ENCODE measurements around the gene APC. TPM values are rescaled to one million over a fixed set of nuclear protein-coding genes. Genes with fewer than 3 reads are reported as not detected.
"Not testable (repeated sequence)": the region's sequence is repeated elsewhere in the genome, so short reads cannot be mapped to it uniquely, and the experiment has no call there.

The APC gene
- total RNA-seq, 1 donor from 2014 or later: 53.9 TPM

DNA sequence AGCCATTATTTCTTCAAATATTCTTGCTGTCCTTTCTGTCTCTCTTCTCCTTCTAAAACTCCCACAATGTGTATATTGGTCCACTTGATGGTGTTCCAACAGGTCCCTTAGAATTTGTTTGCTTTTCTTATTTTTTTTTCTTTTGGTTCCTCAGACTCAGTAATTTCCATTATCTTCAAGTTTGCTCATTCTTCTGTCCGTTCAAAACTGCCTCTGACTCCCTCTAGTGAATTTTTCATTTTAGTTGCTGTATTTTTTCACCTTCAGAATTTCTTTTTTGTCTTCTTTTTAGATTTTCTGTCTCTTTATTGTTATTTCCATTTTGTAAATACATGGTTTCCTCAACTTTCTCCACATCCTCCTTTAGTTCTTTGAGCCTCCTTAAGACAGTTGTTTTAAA is 117.0 kb downstream of the APC start:
- peaks cover 1% of the 10 kb centered on the region for H3K4me1 Mint-ChIP-seq (ENCODE audit: low read depth, unreplicated experiment)
- H3K9me3 Mint-ChIP-seq (ENCODE audit: unreplicated experiment): peaks cover 3% of the 10 kb centered on the region
- no peak for DNase-seq (ENCODE audit: low read depth)
- no peak overlapping the region for H3K27ac Mint-ChIP-seq (ENCODE audit: unreplicated experiment)
- Histone ChIP-seq H4K20me1 (ENCODE audit: insufficient read depth, low read length) (no peaks in the 10 kb centered on the region), H3K9me3 (ENCODE audit: insufficient read depth, low read depth, low read length) (no peaks in the 10 kb centered on the region), H3K79me2 (ENCODE audit: insufficient read depth, low read length) (no peaks in the 10 kb centered on the region), H3K27me3 (ENCODE audit: insufficient read depth, low read length) (peaks cover 2% of the 10 kb centered on the region), H3K27ac (ENCODE audit: low read depth, low read length) (no peak overlapping the region), H3K4me2 (ENCODE audit: low read length) (no peak overlapping the region), H2AFZ (ENCODE audit: low read depth, low read length) (no peak overlapping the region), H3K36me3 (ENCODE audit: insufficient read depth, low read length) (no peaks in the 10 kb centered on the region), H3K9ac (ENCODE audit: low read length) (no peak overlapping the region), H3K4me3 (ENCODE audit: insufficient read depth, low read depth, low read length) (no peak overlapping the region), H3K4me1 (ENCODE audit: insufficient read depth, low read length) (no peaks in the 10 kb centered on the region)
- H3K4me3 Mint-ChIP-seq (ENCODE audit: unreplicated experiment): no peak overlapping the region
- FAIRE-seq: peak; percentile 56
- no peaks in the 10 kb centered on the region for H3K27me3 Mint-ChIP-seq (ENCODE audit: low read depth, unreplicated experiment)
- TF ChIP-seq EZH2 (IDR thresholded peaks at IDR 0.05; ENCODE audit: insufficient read depth, low read length): no peak
- TF ChIP-seq, protein P1, sequence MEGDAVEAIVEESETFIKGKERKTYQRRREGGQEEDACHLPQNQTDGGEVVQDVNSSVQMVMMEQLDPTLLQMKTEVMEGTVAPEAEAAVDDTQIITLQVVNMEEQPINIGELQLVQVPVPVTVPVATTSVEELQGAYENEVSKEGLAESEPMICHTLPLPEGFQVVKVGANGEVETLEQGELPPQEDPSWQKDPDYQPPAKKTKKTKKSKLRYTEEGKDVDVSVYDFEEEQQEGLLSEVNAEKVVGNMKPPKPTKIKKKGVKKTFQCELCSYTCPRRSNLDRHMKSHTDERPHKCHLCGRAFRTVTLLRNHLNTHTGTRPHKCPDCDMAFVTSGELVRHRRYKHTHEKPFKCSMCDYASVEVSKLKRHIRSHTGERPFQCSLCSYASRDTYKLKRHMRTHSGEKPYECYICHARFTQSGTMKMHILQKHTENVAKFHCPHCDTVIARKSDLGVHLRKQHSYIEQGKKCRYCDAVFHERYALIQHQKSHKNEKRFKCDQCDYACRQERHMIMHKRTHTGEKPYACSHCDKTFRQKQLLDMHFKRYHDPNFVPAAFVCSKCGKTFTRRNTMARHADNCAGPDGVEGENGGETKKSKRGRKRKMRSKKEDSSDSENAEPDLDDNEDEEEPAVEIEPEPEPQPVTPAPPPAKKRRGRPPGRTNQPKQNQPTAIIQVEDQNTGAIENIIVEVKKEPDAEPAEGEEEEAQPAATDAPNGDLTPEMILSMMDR (IDR thresholded peaks at IDR 0.05; ENCODE audit: insufficient read depth, low read depth, low read length): no peak
- no peaks in the 10 kb centered on the region for H3K36me3 Mint-ChIP-seq (ENCODE audit: low read depth, unreplicated experiment)

DNA sequence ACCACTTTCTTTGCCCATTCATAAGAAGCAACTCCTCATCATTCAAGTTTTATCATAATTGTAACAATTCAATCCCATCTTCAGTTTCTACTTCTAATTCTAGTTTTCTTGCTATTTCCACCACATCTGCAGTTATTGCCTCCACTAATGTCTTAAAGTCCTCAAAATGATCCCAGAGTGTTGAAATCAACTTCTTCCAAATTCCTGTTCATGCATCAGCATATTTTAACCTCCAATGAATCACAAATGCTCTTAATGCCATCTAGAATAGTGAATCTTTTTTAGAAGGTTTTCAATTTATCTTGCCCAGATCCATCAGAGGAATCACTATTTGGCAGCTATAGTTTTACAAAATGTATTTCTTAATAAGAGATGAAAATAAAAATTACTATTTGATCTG is 120.2 kb downstream of the APC start:
- Histone ChIP-seq H3K9ac (ENCODE audit: low read length) (no peak overlapping the region), H3K36me3 (ENCODE audit: insufficient read depth, low read length) (no peaks in the 10 kb centered on the region), H3K4me2 (ENCODE audit: low read length) (no peak overlapping the region), H3K27me3 (ENCODE audit: insufficient read depth, low read length) (peaks cover 2% of the 10 kb centered on the region), H3K4me3 (ENCODE audit: insufficient read depth, low read depth, low read length) (no peak overlapping the region), H2AFZ (ENCODE audit: low read depth, low read length) (no peak overlapping the region), H3K27ac (ENCODE audit: low read depth, low read length) (no peak overlapping the region), H3K4me1 (ENCODE audit: insufficient read depth, low read length) (peaks cover 14% of the 10 kb centered on the region), H3K9me3 (ENCODE audit: insufficient read depth, low read depth, low read length) (no peaks in the 10 kb centered on the region), H3K79me2 (ENCODE audit: insufficient read depth, low read length) (peaks cover 18% of the 10 kb centered on the region), H4K20me1 (ENCODE audit: insufficient read depth, low read length) (peaks cover 10% of the 10 kb centered on the region)
- Mint-ChIP-seq H3K4me1 (ENCODE audit: low read depth, unreplicated experiment) (peaks cover 7% of the 10 kb centered on the region), H3K36me3 (ENCODE audit: low read depth, unreplicated experiment) (peaks cover 2% of the 10 kb centered on the region), H3K9me3 (ENCODE audit: unreplicated experiment) (peaks cover 6% of the 10 kb centered on the region), H3K4me3 (ENCODE audit: unreplicated experiment) (no peak overlapping the region), H3K27ac (ENCODE audit: unreplicated experiment) (no peak overlapping the region), H3K27me3 (ENCODE audit: low read depth, unreplicated experiment) (no peaks in the 10 kb centered on the region)
- no peak for TF ChIP-seq EZH2 (IDR thresholded peaks at IDR 0.05; ENCODE audit: insufficient read depth, low read length)
- TF ChIP-seq, protein P1 (IDR thresholded peaks at IDR 0.05; ENCODE audit: insufficient read depth, low read depth, low read length): no peak
- no peak for FAIRE-seq
- no peak for DNase-seq (ENCODE audit: low read depth)

DNA sequence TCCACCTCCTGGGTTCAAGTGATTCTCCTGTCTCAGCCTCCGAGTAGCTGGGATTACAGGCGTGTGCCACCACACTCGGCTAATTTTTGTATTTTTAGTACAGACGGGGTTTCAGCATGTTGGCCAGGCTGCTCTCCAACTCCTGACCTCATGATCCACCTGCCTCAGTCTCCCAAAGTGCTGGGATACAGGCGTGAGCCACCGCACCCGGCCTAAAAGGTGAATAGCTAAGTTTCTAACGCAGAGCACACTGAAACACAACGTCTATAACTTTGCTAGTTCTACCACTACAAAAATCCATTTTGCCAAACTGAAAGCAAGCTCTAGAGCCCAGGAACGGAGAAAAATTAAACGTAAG is 122.9 kb downstream of the APC start:
- Mint-ChIP-seq H3K4me3 (ENCODE audit: unreplicated experiment) (peak overlapping the region; percentile 98), H3K4me1 (ENCODE audit: low read depth, unreplicated experiment) (peaks cover 21% of the 10 kb centered on the region), H3K27ac (ENCODE audit: unreplicated experiment) (peak overlapping the region; percentile 98)
- peak overlapping the region; percentile 92 for H3K4me3 ChIP-seq (ENCODE audit: insufficient read depth, low read depth, low read length)
- not testable (repeated sequence) for H3K36me3 ChIP-seq (ENCODE audit: insufficient read depth, low read length); FAIRE-seq; H3K27me3 ChIP-seq (ENCODE audit: insufficient read depth, low read length); H3K36me3 Mint-ChIP-seq (ENCODE audit: low read depth, unreplicated experiment); H3K9me3 ChIP-seq (ENCODE audit: insufficient read depth, low read depth, low read length); DNase-seq (ENCODE audit: low read depth); H3K9me3 Mint-ChIP-seq (ENCODE audit: unreplicated experiment); H3K27me3 Mint-ChIP-seq (ENCODE audit: low read depth, unreplicated experiment)
- H3K9ac ChIP-seq (ENCODE audit: low read length): peak overlapping the region; percentile 98
- peak overlapping the region; percentile 86 for H2AFZ ChIP-seq (ENCODE audit: low read depth, low read length)
- H4K20me1 ChIP-seq (ENCODE audit: insufficient read depth, low read length): peaks cover 34% of the 10 kb centered on the region
- H3K4me1 ChIP-seq (ENCODE audit: insufficient read depth, low read length): peaks cover 23% of the 10 kb centered on the region
- H3K4me2 ChIP-seq (ENCODE audit: low read length): peak overlapping the region; percentile 90
- H3K27ac ChIP-seq (ENCODE audit: low read depth, low read length): peak overlapping the region; percentile 87
- peaks cover 42% of the 10 kb centered on the region for H3K79me2 ChIP-seq (ENCODE audit: insufficient read depth, low read length)

Data from astrocyte (in vitro differentiated cells and primary cell).